ENCODE measurements around the gene GNB1. TPM values are rescaled to one million over a fixed set of nuclear protein-coding genes. Genes with fewer than 3 reads are reported as not detected.

GNB1 gene
- total and polyA plus RNA-seq, 8 donors = 42.3 to 160 (median 86.8) TPM

DNA sequence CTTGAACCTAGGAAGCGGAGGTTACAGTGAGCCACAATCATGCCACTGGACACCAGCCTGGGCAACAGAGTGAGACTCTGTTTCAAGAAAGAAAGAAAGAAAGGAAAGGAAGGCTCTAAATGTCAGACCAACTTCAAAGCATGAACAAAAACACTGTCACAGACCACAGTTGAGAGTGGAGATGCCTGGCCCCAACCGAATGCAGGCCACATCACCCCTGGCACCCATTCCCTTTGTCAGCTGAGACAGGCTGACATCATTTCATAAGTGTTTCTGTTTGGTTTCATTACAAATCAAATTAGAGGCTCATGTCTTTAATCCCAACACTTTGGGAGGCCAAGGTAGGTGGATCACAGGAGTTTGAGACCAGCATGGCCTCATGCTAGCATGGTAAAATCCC lies 84.0 kb downstream of the GNB1 start:
- FAIRE-seq (no peak), DNase-seq (no peak), ATAC-seq (no peak)
- TF ChIP-seq, protein P1, sequence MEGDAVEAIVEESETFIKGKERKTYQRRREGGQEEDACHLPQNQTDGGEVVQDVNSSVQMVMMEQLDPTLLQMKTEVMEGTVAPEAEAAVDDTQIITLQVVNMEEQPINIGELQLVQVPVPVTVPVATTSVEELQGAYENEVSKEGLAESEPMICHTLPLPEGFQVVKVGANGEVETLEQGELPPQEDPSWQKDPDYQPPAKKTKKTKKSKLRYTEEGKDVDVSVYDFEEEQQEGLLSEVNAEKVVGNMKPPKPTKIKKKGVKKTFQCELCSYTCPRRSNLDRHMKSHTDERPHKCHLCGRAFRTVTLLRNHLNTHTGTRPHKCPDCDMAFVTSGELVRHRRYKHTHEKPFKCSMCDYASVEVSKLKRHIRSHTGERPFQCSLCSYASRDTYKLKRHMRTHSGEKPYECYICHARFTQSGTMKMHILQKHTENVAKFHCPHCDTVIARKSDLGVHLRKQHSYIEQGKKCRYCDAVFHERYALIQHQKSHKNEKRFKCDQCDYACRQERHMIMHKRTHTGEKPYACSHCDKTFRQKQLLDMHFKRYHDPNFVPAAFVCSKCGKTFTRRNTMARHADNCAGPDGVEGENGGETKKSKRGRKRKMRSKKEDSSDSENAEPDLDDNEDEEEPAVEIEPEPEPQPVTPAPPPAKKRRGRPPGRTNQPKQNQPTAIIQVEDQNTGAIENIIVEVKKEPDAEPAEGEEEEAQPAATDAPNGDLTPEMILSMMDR (IDR thresholded peaks at IDR 0.05) = no peak
- H3K4me3 ChIP-seq = no peak overlapping the region
- no peaks in the 10 kb centered on the region for H3K27me3 ChIP-seq
- WGBS, 2 donors = 96% methylated on average over 2 of the region's 2 CpGs
- intact Hi-C loops (cut with DNase I) = no loop called here
- H3K27ac ChIP-seq = no peak overlapping the region
- peaks cover 9 to 35% (median 19%) of the 10 kb centered on the region in 3 donors for H3K36me3 ChIP-seq
- H3K4me1 ChIP-seq = no peaks in the 10 kb centered on the region
- H3K9me3 ChIP-seq = no peaks in the 10 kb centered on the region

DNA sequence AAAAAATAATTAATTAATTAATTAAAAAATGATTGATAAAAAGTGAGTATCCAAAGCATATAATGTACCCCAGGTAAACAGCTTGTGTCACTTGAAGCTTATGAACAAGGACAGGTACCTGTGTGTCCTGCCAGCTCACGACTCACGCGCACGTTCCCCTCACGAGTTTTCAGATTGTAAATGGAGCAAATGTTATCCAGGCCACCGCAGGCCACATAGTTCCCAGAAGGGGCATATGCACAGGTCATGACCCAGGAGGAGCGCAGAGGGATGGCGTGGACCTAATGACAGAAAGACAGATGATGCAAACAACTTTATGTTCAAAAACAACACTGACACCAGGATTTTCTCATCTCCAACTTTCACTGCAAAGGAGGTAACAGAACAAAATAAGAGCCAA lies 86.6 kb downstream of the GNB1 start:
- Histone ChIP-seq H3K9me3 (no peaks in the 10 kb centered on the region), H3K27ac (no peak overlapping the region), H3K27me3 (no peaks in the 10 kb centered on the region), H3K4me3 (no peak overlapping the region), H3K36me3 (peaks cover 9 to 35% (median 19%) of the 10 kb centered on the region in 3 donors), H3K4me1 (no peaks in the 10 kb centered on the region)
- 94 to 95% methylated on average over 8 of the region's 8 CpGs for WGBS, 2 donors
- DNase-seq (no peak), FAIRE-seq (no peak), ATAC-seq (no peak)
- intact Hi-C loops (cut with DNase I) = no loop called here
- TF ChIP-seq, protein P1 (IDR thresholded peaks at IDR 0.05) = no peak

DNA sequence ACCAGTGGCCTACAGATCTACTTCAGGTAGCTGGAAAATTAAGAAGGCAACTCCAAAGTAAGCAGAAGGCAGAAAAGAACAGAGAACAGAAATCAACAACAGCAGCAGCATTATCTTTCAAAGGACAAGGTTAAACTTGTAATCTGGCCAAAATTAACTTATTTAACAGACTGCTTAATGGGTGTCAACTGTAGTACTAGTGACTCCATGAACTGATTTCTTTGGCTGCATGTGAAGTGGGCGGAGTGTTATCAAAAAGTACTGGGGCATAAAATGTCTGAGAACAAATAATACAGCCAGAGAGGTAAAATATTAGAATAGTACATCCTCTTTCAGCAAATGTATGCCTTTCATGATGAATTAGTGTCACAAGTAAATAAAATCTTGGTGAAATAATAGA lies 88.0 kb downstream of the GNB1 start:
- WGBS, 2 donors = 91 to 97% methylated on average over 1 of the region's 1 CpG
- FAIRE-seq = no peak
- TF ChIP-seq, protein P1 (IDR thresholded peaks at IDR 0.05) = no peak

DNA sequence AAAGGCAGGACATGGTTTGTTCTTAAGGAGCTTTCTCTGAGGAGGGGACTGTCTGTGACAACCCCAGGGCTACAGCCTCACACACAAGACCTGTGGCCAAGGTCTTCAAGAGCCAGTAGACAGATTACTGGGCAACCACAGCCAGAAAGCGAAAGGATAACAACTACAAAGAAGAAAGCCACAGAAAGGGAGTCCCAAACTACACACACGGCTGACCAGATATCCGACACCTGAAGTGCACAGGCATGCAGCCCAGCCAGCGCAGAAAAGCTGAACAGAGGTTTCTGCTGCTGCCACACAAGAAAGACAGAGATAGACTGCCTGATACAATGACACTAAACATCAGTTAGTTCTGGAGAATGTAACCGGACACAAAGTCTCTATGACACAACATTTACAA lies 91.2 kb downstream of the GNB1 start:
- DNase-seq = no peak
- WGBS, 2 donors = 94 to 95% methylated on average over 5 of the region's 5 CpGs
- Histone ChIP-seq H3K27me3 (no peaks in the 10 kb centered on the region), H3K36me3 (peaks cover 4 to 32% (median 13%) of the 10 kb centered on the region in 3 donors), H3K4me3 (no peak overlapping the region), H3K4me1 (no peaks in the 10 kb centered on the region), H3K9me3 (no peaks in the 10 kb centered on the region), H3K27ac (no peak overlapping the region)
- no peak for ATAC-seq
- TF ChIP-seq, protein P1 (IDR thresholded peaks at IDR 0.05) = no peak
- intact Hi-C loops (cut with DNase I) = no loop called here
- no peak for FAIRE-seq

More for the DNA sequence above, 88.0 kb downstream of the GNB1 start:
- Histone ChIP-seq H3K36me3 (peaks cover 9 to 35% (median 19%) of the 10 kb centered on the region in 3 donors), H3K4me1 (no peaks in the 10 kb centered on the region), H3K4me3 (no peak overlapping the region), H3K27ac (no peak overlapping the region), H3K9me3 (no peaks in the 10 kb centered on the region), H3K27me3 (no peaks in the 10 kb centered on the region)
- DNase-seq (no peak), ATAC-seq (peak in 2 of 4 donors; percentile 30 to 40)
- intact Hi-C loops (cut with DNase I) = no loop called here

DNA sequence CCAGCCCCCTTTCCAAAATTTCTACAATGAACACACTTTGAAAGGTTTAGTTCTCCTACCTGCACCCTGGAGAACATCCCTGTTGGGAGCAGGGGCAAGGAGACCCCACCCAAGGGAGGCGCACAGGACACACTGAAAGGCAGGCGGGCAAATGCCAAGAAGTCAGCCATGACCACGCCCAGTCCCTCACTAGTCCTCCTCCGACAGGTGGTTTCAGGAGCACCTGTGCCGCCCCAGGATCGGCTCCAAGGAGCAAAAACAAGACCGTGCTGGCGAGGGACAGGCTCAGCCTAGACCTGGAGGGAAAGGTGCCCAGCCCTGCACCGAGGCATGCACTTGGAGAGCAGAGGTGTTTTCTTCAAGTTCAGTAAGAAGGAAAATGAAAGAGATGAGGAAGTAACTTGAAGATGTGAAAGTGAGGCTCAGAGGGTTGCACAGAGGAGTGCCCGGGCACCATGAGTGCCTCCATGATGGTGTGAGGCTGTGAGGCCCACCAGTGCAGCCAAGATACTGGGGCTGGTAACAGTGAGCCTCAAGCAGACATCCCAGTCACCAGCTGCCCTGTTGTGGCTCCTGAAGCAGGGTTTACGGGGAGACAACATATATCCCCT lies 93.1 kb downstream of the GNB1 start:
- 91 to 96% methylated on average over 11 of the region's 11 CpGs for WGBS, 2 donors
- Histone ChIP-seq H3K27ac (no peak overlapping the region), H3K4me1 (no peaks in the 10 kb centered on the region), H3K27me3 (no peaks in the 10 kb centered on the region), H3K9me3 (no peaks in the 10 kb centered on the region), H3K36me3 (peaks cover 0 to 17% (median 2%) of the 10 kb centered on the region in 3 donors), H3K4me3 (no peak overlapping the region)
- FAIRE-seq = no peak
- no peak for DNase-seq
- ATAC-seq = no peak
- TF ChIP-seq, protein P1 (IDR thresholded peaks at IDR 0.05) = no peak
- intact Hi-C loops (cut with DNase I) = no loop called here

All from pancreas (tissue), 10 donors.